Occipital lobe (tissue), 2 donors: Measurements from ENCODE around the gene MYO16. TPM values are rescaled to one million over a fixed set of nuclear protein-coding genes. Genes with fewer than 3 reads are reported as not detected.
A peak's percentile ranks its signal among the peaks of the same experiment; 100 is the strongest.

ENCODE experiments used
- DNase-seq: peaks from one replicate; lab custom pipeline; 2025; lab: John Stamatoyannopoulos, UW
- total RNA-seq: library from RNA; depleted of rRNA; stranded (reverse); fragments of >200 nt; gene quantifications from one replicate; pipeline ENCODE4 v1.2.3, GENCODE V29; 2014

The MYO16 gene
- total RNA-seq = 105 TPM

DNA sequence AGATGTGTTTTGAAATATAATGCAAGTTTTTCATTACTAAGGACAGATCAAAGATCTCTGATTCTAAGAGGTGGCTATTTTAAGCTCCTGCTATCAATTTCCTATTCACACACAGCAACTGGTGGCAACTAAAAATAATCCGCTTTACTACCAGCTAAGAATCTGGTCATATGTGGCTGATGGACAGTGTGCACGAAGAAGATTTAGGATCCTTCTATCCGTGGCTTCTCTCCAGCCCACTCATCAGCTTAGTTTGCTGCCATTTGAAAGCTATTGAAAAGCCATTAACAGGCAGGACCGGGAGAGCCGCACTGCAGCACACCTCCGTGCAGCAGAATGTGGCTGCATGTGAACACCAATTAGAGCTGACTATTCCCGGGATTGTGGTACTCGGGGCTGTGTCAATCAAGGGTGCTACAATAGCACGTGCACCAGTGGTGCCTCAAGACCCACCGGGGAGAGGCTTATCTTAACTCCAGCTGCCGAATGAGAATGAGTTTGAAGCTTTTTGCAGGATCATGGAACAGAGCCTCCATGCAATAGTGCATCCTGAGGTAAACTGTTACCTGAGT is at the start of gene MYO16:
MYO16 (plus strand) TSS at position 431 of the 572 bp plus-strand sequence. CDS start 234 bp downstream, outside the sequence.
- no peak for DNase-seq

DNA sequence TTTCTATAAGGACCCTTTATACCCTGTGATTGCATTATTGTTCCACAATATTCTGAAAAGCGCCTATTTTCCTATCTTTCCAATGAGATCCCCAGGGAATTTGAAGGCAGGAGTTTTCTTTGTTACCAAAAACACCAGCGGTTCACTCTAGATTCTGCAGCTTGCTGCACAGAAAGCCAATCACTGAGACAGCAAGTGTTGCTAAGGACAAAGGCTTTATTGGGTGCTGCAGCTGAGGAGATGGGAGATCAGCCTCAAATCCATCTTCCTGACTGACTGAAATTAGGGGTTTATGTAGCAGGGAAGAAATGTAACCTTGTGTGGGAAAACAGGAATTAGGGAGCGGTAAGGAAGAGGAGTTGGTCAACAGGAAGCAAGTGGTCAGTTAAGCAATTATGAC is 42.6 kb upstream of the MYO16 start:
- no peak for DNase-seq

DNA sequence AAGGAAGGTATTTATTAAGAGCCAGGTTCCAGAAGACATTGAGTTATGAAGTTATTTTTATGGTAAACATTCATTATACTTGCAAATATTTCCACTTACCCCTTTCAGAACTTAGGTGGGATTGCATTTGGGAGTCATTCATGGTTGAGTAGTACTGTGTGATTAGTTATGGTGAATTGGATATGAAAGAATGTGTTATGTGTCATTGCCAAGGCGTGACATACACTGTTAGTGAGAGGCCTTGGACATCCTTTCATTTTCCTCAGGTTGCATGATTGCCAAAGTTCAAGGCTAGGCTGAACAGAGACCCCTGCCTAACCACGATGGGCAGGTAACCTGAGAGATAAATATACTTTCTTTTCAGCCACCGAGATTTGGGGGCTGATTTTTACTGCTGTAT is 40.9 kb upstream of the MYO16 start:
- DNase-seq = no peak

- DNase-seq = no peak
Measured at GRCh38 chr13:108594153-108594552, 35.3 kb upstream of the MYO16 start.

DNA sequence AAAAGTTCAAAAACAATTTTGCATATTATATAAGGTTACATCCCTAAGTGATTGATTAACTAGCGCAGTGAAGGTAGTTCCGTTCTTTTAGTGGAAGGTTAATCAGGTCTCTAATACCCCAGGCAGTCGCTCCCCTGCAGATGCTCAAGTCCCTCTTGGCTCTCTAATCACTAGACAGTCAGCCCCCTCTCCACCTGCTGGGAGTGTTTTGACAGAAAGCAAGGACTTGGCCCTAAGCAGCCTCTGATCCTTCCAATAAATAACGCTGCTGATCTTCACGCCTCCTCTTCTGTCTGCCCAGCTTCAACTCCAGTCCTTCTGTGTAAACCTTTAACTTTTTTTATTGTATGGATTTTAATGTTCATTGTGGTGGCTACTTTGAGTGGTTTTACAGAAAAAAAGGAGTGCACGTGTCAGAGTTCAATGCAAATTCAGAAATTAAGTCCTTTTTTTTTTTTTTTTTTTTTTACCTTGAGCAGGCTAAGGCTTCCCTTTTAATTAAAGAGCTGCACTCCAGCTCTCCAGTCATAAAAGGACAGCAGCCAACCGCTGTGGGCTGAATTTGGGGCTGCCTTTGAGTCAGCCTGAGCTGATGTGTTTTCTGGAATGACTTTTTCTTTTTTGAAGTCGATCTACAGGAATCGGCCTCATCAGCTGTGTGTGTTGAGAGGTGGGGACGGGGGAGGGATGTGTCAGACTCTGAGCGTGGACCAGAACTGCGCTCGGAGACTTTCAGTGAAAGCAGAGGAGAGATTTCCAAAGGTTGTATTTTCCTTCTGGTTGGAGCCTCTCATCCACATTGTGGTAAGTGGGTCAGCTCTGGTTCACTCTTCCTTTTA is 33.8 kb upstream of the MYO16 start:
- DNase-seq = peak; percentile 49

- DNase-seq = no peak
Measured at GRCh38 chr13:108597943-108598342, 31.5 kb upstream of the MYO16 start.

GRCh38 chr13:108606424-108606823 is 23.0 kb upstream of the MYO16 start:
- no peak for DNase-seq

DNA sequence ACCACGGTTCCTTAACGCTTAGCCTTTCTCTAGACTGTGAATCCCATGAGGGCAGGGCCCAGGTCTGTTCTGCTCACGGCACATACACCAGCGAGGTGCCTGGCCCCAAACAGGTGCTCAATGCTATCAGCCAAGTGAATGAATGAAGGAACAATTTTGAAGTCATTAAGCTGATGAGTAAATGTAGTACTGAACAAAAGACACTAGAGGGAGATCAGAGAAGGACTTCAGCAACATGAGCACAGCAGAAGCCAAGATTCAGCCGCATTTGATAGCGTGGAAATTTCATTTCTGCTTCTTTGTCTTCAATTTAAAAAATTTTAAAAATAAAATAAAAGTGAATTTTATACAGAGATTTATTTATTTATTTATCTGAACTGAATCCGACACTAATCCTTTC is 20.1 kb upstream of the MYO16 start:
- no peak for DNase-seq

DNA sequence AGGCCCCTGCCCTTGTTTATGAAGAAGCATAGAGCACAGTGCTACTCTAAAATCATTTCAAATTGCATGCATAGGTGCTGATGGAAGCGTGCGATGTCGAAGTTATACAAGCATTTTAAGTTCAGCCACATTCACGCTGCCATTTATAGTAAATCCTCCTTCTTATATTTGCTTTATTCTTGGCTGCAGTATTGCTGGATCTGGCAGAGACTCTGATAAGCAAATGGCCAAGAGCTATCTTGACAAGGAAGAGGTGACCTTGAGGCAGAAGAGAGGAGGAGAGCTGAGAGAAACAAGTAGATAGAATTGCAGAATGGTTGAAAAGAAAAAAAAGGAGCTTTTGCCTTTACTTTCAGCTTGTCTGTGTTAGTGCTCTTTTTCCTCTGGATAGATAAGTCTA is 18.9 kb upstream of the MYO16 start:
- DNase-seq = no peak

DNA sequence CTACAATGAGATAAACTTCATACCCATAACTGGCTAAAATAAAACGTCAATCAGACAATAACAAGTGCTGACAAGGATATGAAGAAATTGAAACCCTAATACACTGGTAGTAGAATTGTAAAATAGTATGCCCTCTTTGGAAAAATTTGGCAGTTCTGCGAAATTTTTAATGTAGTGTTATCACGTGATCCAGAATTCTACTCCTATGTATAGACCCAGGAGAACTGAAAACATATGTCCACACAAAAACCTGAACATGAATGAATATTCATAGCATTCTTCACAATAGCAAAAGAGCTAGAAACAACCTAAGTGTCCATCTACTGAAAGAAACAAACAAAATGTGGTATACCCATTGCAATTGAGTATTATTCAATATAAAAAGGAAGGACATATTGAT is 14.2 kb upstream of the MYO16 start:
- no peak for DNase-seq

- DNase-seq = no peak
Measured at GRCh38 chr13:108618233-108618632, 11.2 kb upstream of the MYO16 start.

GRCh38 chr13:108621462-108621861 is 7.9 kb upstream of the MYO16 start:
- DNase-seq = no peak

DNA sequence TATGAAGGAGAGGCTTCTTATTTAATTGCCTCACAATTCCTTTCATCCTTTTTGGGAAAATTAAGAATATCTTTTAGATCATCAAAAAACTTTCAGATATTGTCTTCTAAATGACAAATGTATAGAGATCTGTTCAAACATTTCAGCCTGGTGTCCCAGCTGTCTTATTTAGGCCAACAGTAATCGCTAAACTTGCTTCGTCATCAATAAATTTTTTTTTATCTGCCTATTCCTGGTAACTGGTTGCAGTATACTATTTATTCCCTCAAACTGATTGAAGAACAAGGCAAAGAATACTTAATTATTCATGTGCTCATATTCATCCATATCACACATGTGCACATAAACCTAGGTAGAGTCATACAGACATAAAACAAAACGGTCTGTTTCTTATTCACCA is 5.3 kb upstream of the MYO16 start:
- DNase-seq = no peak

GRCh38 chr13:108624979-108625378 is 4.4 kb upstream of the MYO16 start:
- DNase-seq = no peak

- DNase-seq = no peak
Measured at GRCh38 chr13:108629988-108630387, 577 bp downstream of the MYO16 start.

DNA sequence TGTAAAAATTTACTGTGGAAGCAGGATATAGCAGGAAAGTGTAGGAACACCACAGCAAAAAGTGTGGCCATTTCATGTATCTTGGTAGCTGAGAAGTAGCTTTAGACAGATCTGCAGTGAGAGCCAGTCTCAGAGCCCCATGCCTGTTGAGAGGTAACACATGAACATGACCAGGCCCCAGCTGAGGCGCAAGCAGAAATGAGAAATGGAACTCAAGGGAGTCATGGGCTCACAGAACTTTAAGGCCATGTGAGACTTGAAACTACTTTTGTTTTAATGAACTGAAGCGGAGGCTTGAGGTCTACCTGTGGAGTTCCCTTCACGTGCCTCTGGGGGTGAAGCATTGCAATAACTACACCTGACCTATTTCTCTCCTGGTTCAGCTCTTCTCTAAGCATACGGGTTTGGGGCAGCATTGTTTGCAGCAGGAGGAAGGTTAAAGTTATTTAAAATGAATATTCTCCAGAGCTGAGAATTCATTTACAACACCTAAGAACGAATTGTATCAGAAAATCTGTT is 3.3 kb downstream of the MYO16 start:
- DNase-seq = no peak

GRCh38 chr13:108638901-108639300 is 9.5 kb downstream of the MYO16 start:
- no peak for DNase-seq

DNA sequence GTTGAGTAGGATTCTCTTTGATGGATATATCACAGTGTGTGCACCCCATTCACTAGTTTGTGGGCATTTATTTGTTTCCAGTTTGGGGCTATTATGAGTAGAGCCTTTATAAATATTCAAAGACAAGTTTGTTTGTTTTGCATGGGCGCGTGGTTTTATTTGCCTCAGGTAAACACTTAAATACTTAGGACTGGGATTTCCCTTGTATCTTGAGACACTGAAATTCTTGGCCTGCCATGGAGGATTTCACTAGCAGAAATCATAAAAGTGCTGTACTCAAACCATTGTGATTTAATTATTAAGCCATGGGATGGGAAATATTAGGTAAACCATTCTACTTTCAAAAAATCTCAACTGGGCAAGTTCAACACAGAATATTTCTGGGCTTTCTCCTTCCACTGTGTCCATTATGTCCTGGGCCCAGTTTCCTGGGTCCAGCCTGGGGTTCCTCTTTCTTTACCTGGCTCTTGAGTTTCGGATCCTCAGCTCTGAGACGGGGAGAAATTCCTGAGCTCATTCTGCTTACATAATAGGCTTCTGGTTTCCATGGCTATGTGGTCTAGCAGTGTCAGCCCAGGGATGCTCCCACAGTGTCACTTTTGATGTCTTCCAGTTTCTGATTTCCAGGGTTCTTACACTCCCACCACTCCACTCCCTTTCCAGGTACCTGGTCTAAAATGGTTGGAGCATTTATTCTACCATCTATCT is 14.4 kb downstream of the MYO16 start:
- no peak for DNase-seq

GRCh38 chr13:108645376-108645775 is 16.0 kb downstream of the MYO16 start:
- no peak for DNase-seq

DNA sequence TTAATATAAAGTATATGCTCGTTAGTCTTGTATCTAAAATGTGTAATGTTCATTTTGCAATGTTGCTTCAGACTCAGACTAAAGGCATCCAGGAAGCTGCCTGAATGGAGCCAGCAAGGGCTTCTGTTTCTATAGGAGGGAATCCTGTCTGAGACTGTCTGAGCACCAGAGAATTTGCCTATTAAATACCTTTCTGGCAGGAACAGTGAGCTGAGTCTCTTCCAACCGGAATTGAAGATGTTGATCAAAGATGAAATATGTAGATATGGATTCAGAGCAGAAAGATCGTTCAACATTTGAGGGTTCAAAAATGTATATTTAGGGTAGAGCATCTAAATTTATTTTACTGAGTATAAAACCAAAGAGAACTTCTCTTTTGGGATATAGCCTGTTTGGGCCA is 20.9 kb downstream of the MYO16 start:
- no peak for DNase-seq

DNA sequence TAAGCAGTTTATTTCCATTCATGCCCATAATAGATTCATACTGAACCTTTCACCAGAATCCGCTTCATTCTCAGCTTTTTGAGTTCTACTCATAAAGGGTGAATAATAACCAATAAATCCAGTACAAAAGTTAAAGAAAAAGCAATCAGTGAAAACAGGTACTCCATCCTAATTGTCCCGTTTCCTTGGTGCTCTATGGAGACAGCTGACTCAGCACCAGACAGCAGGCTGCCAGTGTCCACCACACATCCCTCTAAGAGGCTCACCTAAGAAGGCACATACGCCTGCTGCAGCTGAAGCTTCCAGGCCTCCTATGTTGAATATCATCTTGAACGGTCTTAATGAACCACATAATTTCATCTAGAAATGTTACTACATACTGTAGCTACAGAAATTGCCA is 27.3 kb downstream of the MYO16 start:
- DNase-seq = no peak

DNA sequence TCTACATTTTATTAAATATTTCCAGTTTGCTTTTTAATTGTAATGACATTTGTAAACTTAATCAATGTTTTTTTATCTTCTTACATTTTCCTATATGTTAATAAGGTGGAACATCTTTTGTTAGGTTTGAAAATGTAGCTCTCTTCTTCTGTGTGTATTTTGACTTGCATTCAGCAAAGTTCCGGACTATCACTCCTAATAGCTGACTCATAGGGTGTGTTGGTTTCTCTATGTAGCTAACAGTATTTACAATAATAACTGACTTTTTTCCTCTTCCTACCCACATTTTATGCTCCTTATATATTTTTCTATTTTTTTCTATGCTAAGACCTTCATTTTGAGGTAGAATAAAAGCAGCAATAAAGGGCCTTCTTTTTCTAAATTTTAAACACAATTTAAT is 28.1 kb downstream of the MYO16 start:
- no peak for DNase-seq
